Measurements from ENCODE around the gene STIP1.

GRCh38 chr11:64247729-64248531, 62.0 kb downstream of the STIP1 start:
- TF ChIP-seq EZH2phosphoT487 (IDR thresholded peaks at IDR 0.05; ENCODE audit: low read depth) (no peak), CTCF (IDR thresholded peaks at IDR 0.05; ENCODE audit: low read depth, low read length) (no peak)
